Endometrial microvascular endothelial cells (primary cell): Measurements from ENCODE around the gene FCN3. TPM values are rescaled to one million over a fixed set of nuclear protein-coding genes. Genes with fewer than 3 reads are reported as not detected.

Source experiments
- in situ Hi-C: cut with HindIII; loops from 2 replicates; pipeline ENCODE4 v1.10.0; 2017; ENCODE audit warnings: low sequenced_read_pairs, low pct_unique_long_range_greater_than_20kb; ENCODE audit errors: inconsistent ontology term
- total RNA-seq: library from RNA; depleted of rRNA; stranded (reverse); fragments of >200 nt; gene quantifications from one replicate; pipeline ENCODE4 v1.2.3, GENCODE V29; 2015; ENCODE audit errors: inconsistent ontology term

The FCN3 gene
- total RNA-seq, 1 donor from 2014 or later: 1.9 TPM

GRCh38 chr1:27331426-27331825 lies 43.2 kb downstream of the FCN3 start:
- in situ Hi-C loops: no loop called here

GRCh38 chr1:27330786-27331185 lies 43.8 kb downstream of the FCN3 start:
- in situ Hi-C loops: no loop called here

- in situ Hi-C loops: no loop called here
Observed at GRCh38 chr1:27327964-27328363, 46.7 kb downstream of the FCN3 start.

GRCh38 chr1:27325286-27325685 lies 49.3 kb downstream of the FCN3 start:
- in situ Hi-C loops: no loop called here

- in situ Hi-C loops: no loop called here
Observed at GRCh38 chr1:27322569-27323240, 51.9 kb downstream of the FCN3 start.

GRCh38 chr1:27321813-27322568 lies 52.6 kb downstream of the FCN3 start, which contains the start of gene TMEM222:
TSS of gene TMEM222 (plus strand) at chr1:27322163. CDS start at chr1:27322198, 35 bp downstream.
- in situ Hi-C loops: no loop called here

Other genes with a start within 250 kb of the FCN3 start
- 45.5 TPM for gene SLC9A1, start 219.7 kb downstream of the FCN3 start, total RNA-seq
- 25.2 TPM for gene WDTC1, start 140.2 kb downstream of the FCN3 start, total RNA-seq
- gene TMEM222, start 52.7 kb downstream of the FCN3 start, total RNA-seq: 29.5 TPM
- not detected for gene SYTL1, start 32.8 kb downstream of the FCN3 start, total RNA-seq
- 18.0 TPM for gene MAP3K6, start 7.9 kb downstream of the FCN3 start, total RNA-seq
- not detected for gene CD164L2, start 8.5 kb upstream of the FCN3 start, total RNA-seq
- 1.9 TPM for gene GPR3, start 17.8 kb upstream of the FCN3 start, total RNA-seq
- gene WASF2, start 115.3 kb upstream of the FCN3 start, total RNA-seq: 29.3 TPM
- 3.0 TPM for gene AHDC1, start 229.3 kb upstream of the FCN3 start, total RNA-seq